ENCODE results near the gene TOPBP1. TPM values are rescaled to one million over a fixed set of nuclear protein-coding genes. Genes with fewer than 3 reads are reported as not detected.

The TOPBP1 gene
- total and polyA plus RNA-seq, 2 donors from 2014 or later = 4.8 to 15.2 TPM

DNA sequence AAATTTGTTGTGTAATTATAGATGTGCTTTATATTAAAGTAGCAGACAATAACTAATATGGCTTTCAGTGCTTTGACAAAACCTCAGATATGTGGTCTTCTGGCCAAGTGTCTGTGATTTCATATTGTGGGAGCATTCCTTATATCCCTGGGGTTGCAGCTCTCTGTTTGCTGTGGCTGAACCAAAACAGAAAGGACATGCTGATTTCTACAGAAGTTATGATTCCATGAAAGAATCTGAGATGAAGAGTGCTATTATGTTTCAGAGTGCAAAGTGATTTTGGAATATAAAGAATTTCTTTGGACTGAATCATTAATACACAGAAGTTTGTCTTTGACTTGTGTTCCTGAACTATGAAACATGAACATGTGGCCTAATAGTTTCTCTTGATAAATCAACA is 51.7 kb downstream of the TOPBP1 start:
- Histone ChIP-seq H3K27ac (ENCODE audit: low read depth in 2 of 2, low read length in 2 of 2) (no peak overlapping the region), H3K9ac (ENCODE audit: low read length in 3 of 3) (no peak overlapping the region), H3K4me3 (ENCODE audit: low read length in 3 of 3) (no peak overlapping the region), H3K9me3 (ENCODE audit: control insufficient read depth in 2 of 3, insufficient read depth in 1 of 3, low read length in 3 of 3) (no peaks in the 10 kb centered on the region), H3K36me3 (ENCODE audit: control insufficient read depth in 2 of 3, insufficient read depth in 3 of 3, low read length in 3 of 3) (peaks cover 4 to 11% (median 8%) of the 10 kb centered on the region in 3 donors), H3K4me1 (ENCODE audit: control insufficient read depth in 2 of 3, insufficient read depth in 2 of 3, low read depth in 1 of 3, low read length in 3 of 3) (no peaks in the 10 kb centered on the region), H3K27me3 (ENCODE audit: control insufficient read depth, insufficient read depth, low read length) (no peaks in the 10 kb centered on the region)
- FAIRE-seq (no peak), DNase-seq (no peak)
- intact Hi-C loops (cut with DNase I) = no loop called here
- TF ChIP-seq, protein P1, sequence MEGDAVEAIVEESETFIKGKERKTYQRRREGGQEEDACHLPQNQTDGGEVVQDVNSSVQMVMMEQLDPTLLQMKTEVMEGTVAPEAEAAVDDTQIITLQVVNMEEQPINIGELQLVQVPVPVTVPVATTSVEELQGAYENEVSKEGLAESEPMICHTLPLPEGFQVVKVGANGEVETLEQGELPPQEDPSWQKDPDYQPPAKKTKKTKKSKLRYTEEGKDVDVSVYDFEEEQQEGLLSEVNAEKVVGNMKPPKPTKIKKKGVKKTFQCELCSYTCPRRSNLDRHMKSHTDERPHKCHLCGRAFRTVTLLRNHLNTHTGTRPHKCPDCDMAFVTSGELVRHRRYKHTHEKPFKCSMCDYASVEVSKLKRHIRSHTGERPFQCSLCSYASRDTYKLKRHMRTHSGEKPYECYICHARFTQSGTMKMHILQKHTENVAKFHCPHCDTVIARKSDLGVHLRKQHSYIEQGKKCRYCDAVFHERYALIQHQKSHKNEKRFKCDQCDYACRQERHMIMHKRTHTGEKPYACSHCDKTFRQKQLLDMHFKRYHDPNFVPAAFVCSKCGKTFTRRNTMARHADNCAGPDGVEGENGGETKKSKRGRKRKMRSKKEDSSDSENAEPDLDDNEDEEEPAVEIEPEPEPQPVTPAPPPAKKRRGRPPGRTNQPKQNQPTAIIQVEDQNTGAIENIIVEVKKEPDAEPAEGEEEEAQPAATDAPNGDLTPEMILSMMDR (IDR thresholded peaks at IDR 0.05; ENCODE audit: borderline replicate concordance, extremely low read depth, insufficient read depth) = no peak

DNA sequence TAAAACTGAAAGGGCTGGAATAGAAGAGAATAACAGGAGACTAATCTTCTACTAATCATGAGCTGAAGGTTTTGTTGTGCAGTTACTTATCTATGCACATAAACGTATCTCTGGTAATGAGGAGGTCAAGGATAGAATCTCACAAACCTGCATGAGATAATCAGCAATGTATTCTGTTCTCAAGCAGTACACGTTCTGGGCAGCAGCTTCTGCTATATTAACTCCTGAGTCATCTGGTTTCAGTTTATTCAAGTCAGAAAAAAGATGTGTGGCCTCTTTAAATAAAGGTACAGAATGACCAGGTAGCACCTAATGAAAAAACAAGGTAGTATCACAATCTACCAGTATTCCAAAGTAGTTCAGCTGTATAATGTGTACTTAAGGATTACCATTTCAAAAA is 53.4 kb downstream of the TOPBP1 start:
- Histone ChIP-seq H3K36me3 (ENCODE audit: control insufficient read depth in 2 of 3, insufficient read depth in 3 of 3, low read length in 3 of 3) (peaks cover 4 to 11% (median 8%) of the 10 kb centered on the region in 3 donors), H3K4me1 (ENCODE audit: control insufficient read depth in 2 of 3, insufficient read depth in 2 of 3, low read depth in 1 of 3, low read length in 3 of 3) (no peaks in the 10 kb centered on the region), H3K27ac (ENCODE audit: low read depth in 2 of 2, low read length in 2 of 2) (no peak overlapping the region), H3K27me3 (ENCODE audit: control insufficient read depth, insufficient read depth, low read length) (no peaks in the 10 kb centered on the region), H3K9ac (ENCODE audit: low read length in 3 of 3) (no peak overlapping the region), H3K4me3 (ENCODE audit: low read length in 3 of 3) (no peak overlapping the region), H3K9me3 (ENCODE audit: control insufficient read depth in 2 of 3, insufficient read depth in 1 of 3, low read length in 3 of 3) (no peaks in the 10 kb centered on the region)
- DNase-seq = no peak
- intact Hi-C loops (cut with DNase I) = no loop called here
- no peak for FAIRE-seq
- TF ChIP-seq, protein P1 (IDR thresholded peaks at IDR 0.05; ENCODE audit: borderline replicate concordance, extremely low read depth, insufficient read depth) = no peak

DNA sequence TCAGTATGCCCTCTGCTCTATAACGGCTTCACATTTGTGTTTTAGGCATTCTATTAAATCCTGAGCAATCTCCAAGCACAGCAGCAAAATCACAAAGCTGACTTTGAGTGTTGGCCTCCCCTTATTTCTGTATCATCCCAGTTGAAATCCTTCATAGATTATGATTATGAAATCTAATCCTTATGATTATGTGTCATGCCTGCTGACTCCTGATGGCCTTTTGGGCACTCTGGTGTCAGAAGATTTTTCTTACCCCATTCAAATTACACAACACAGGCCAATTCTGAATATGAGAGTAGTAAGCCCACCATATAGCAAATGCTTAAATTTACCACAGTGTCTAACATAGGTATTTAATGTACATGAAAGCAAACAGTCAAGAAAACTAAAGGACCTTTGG is 53.9 kb downstream of the TOPBP1 start:
- Histone ChIP-seq H3K9ac (ENCODE audit: low read length in 3 of 3) (no peak overlapping the region), H3K9me3 (ENCODE audit: control insufficient read depth in 2 of 3, insufficient read depth in 1 of 3, low read length in 3 of 3) (no peaks in the 10 kb centered on the region), H3K27ac (ENCODE audit: low read depth in 2 of 2, low read length in 2 of 2) (no peak overlapping the region), H3K27me3 (ENCODE audit: control insufficient read depth, insufficient read depth, low read length) (no peaks in the 10 kb centered on the region), H3K4me1 (ENCODE audit: control insufficient read depth in 2 of 3, insufficient read depth in 2 of 3, low read depth in 1 of 3, low read length in 3 of 3) (no peaks in the 10 kb centered on the region), H3K36me3 (ENCODE audit: control insufficient read depth in 2 of 3, insufficient read depth in 3 of 3, low read length in 3 of 3) (peaks cover 4 to 11% (median 8%) of the 10 kb centered on the region in 3 donors), H3K4me3 (ENCODE audit: low read length in 3 of 3) (no peak overlapping the region)
- FAIRE-seq (no peak), DNase-seq (no peak)
- intact Hi-C loops (cut with DNase I) = no loop called here
- TF ChIP-seq, protein P1 (IDR thresholded peaks at IDR 0.05; ENCODE audit: borderline replicate concordance, extremely low read depth, insufficient read depth) = no peak

- no peak overlapping the region for H3K9ac ChIP-seq (ENCODE audit: low read length in 3 of 3)
- intact Hi-C loops (cut with DNase I) = no loop called here
- H3K36me3 ChIP-seq (ENCODE audit: control insufficient read depth in 2 of 3, insufficient read depth in 3 of 3, low read length in 3 of 3) = peaks cover 2 to 11% (median 8%) of the 10 kb centered on the region in 3 donors
- no peaks in the 10 kb centered on the region for H3K9me3 ChIP-seq (ENCODE audit: control insufficient read depth in 2 of 3, insufficient read depth in 1 of 3, low read length in 3 of 3)
- TF ChIP-seq, protein P1 (IDR thresholded peaks at IDR 0.05; ENCODE audit: borderline replicate concordance, extremely low read depth, insufficient read depth) = no peak
- H3K27me3 ChIP-seq (ENCODE audit: control insufficient read depth, insufficient read depth, low read length) = no peaks in the 10 kb centered on the region
- H3K4me3 ChIP-seq (ENCODE audit: low read length in 3 of 3) = no peak overlapping the region
- no peak for FAIRE-seq
- H3K4me1 ChIP-seq (ENCODE audit: control insufficient read depth in 2 of 3, insufficient read depth in 2 of 3, low read depth in 1 of 3, low read length in 3 of 3) = no peaks in the 10 kb centered on the region
- H3K27ac ChIP-seq (ENCODE audit: low read depth in 2 of 2, low read length in 2 of 2) = no peak overlapping the region
- DNase-seq = no peak
Measured at GRCh38 chr3:133606902-133607301, 54.8 kb downstream of the TOPBP1 start.
